Islet of Langerhans (tissue), 1 donor: Measurements from ENCODE around the gene PTPN1.
"Not testable (repeated sequence)": the region's sequence is repeated elsewhere in the genome, so short reads cannot be mapped to it uniquely, and the experiment has no call there.

Source experiments
- FAIRE-seq: peaks from one replicate; lab custom pipeline; 2011; peaks lifted over from hg19 to GRCh38; lab: Jason Lieb, UNC

Gene PTPN1

DNA sequence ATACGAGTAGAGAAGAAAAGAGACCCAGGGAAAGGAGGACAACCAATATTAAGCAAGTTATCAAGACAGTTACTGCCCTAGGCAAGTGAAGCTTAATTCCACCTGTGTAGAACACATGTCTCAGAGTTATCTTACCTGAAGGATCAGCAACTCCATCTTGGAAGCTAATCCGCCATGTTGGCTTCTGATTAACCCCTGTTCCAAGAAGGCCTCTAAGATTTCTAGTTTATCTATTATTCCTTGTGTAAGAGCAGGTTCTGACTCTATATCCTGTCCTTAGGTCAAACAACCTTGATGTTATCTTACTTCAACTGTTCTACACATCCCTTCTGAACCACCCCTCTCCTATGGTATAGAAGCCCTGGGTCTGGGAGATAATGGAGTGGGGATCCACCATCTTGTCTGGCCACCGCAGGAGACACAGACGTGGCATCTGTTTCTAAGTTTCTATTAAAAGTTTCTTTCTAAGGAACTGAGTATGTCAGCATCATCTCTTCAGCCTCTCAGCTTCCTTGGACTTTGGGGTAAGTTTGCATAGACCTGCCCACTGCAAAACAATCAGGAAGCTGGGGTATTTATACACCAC is 27.7 kb upstream of the PTPN1 start:
- no peak for FAIRE-seq

DNA sequence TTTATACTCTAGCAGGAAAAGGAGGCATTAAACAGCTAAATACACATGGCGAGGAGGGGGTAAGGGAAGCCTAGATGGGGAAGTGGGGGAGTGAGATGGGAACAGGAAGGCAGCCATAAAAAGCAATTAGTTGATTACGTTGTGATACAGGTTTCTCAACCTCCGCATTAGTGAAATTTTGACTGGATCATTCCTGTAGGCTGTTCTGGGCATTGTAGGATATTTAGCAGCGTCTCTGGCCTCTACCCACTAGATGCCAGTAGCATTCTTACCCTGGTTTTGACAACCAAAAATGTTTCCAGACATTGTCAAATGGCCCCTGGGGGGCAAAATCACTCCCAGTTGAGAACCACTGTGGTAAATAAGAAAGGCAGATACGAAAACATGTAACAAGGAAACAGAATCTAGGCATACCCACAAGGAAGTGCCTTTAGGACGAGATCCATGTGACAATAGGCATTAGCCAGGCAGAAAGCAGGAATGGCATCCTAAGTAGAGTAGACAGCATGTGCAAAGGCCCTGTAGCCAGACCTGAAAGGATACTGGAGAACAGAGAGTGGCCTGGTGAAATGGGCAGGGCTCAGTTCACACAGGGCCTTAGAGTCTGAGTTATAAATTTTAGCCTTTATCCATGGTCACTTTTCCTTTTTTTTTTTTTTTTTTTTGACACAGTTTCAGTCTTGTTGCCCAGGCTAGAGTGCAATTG is 25.8 kb upstream of the PTPN1 start:
- FAIRE-seq: no peak

DNA sequence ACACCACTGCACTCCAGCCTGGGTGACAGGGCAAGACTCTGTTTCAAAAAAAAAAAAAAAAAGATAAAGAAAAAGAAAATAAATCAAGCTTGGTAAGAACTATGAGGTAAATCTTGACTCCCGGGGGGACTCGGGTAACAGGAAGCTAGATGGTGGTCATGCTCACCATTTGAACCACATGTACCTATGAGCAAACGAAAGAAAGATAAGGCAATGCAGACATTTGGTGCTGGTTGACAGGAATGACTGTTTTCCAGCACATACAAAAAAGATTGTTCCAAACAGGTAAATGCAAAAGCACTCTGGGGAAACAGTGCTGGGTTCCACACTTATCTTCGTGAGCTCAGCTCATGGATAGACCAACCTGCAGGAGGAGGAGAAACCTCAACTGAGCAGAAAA is 22.8 kb upstream of the PTPN1 start:
- FAIRE-seq: no peak

DNA sequence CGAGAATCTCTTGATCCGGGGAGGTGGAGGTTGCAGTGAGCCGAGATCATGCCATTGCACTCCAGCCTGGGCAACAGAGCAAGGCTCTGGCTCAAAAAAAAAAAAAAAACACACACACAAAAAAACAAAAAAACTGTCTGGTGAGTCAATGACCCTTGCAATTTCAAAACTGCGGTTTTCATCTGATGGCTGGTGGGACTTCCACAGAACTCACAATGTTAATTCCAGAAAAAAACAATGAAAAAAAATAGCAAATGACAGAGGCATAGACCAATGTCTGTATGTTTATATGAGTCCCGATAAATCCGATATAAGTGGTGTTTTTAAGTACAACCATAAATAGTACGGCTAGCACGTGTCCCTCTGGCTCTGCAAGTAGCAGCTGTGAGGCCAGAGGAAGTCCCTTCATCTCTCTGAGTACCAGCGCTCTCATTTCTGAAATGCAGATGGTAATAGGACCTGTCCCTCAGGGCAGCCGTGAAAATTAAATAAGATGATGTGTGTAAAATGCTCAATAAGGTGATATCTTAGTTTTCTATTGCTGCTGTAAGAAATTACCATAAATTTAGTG is 21.9 kb upstream of the PTPN1 start:
- FAIRE-seq: no peak

DNA sequence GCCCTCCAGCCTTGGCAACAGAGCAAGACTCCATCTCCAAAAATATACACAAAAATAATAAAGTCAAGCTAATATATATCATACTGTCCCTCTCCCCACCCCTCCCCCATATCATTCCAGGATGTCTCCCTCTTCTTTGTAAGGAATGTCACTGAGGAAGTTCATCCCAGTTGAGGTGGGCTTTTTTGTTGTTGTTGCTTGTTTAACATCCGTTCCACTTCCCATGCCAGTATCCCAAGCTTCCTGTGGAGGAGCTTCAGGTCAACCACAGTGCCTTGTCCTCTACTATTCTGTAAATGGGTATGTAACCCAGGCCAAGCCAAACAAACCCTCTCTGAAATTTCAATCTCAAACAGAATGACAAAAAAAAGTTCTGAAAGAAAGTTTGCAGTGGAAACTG is 19.0 kb upstream of the PTPN1 start:
- no peak for FAIRE-seq

DNA sequence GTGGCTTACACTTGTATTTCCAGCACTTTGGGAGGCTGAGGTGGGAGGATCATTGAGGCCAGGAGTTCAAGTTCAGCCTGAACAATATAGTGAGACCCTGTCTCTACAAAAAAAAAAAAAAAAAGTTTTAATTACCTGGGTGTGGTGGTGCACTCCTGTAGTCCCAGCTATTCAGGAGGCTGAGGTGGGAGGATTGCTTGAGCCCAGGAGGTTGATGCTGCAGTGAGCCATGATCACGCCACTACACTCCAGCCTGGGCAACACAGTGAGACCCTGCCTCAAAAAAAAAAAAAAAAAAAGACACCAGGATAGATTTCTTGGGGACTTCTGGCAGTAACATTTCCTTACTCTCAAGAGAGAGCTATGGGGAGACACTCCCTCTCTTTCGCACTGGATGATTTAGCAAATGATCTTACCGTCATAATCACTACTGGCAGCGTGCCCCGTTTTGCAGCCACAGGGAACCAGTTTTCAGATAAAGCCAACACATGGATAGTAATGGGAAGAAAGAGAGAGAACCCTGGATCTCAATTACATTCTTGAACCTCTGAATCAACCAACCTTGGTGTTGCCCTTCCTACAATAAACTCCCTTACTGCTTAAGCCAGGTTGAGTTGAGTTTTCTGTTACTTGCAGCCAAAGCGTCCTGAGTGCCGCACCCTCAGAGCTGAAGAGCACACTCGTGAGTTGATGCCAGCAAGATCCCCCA is 18.1 kb upstream of the PTPN1 start:
- no peak for FAIRE-seq

DNA sequence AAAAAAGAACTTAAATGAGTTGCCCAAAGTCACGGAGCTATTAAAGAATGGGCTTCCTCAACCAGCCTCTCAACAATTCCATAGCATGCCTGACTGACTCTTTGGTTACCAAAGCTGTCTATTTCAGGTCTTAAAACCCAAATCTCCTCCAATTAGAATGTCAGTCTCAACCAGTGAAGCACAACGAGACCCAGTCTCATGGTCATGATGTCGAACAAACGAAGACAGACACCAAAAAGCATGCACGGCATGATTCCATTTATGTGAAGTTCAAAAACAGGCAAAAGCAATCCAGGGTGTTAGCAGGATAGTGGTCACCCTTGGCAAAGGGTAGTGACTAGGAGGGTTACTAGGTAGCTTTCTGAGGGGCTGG is 16.3 kb upstream of the PTPN1 start:
- FAIRE-seq: no peak

DNA sequence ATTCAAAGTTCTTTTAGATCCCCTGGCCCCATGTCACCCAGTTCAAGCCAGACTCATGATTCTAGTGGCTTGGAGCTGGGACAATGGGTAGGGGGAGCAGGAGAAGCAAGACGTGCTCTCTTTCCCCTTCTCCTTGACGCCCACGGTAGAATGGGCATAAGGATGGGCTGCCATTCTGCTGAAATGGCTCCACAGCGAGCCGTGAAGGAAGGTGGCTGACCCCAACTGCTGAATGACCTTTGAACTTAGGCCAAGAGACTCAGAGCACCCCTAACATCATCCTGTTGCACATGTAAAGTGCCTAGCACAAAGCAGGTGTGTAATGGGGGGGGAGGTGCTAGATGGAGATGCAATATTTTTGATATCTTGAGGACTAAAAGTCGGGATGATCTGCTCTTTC is 15.8 kb upstream of the PTPN1 start:
- FAIRE-seq: no peak

DNA sequence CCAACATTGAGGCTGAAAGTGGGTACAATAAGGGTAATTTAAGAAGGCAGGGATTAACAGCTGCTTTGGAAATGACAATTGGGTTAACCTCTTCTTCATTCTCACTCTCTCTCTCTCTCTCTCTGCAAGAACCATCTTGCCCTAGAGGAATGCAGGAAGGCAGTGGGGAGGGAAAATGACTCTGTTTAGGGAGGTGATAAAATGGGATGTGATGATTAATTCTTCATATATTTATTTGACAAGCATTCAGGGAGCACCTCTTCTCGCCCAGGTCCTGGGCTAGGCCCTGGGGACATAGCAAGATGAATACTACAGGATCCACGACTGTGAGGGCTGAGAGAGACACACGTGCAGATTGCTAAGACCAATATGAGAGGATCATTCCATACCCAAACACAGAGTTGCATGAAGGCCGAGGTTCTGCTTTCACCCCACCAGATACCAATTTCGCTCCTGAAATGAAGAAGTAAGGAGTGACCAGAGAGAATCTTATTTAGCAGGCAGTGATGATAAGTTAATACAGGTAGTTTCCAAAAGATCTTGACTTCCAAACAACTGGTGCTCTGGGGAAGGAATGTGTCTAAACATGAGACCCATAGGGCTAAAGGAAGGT is 13.3 kb upstream of the PTPN1 start:
- no peak for FAIRE-seq

DNA sequence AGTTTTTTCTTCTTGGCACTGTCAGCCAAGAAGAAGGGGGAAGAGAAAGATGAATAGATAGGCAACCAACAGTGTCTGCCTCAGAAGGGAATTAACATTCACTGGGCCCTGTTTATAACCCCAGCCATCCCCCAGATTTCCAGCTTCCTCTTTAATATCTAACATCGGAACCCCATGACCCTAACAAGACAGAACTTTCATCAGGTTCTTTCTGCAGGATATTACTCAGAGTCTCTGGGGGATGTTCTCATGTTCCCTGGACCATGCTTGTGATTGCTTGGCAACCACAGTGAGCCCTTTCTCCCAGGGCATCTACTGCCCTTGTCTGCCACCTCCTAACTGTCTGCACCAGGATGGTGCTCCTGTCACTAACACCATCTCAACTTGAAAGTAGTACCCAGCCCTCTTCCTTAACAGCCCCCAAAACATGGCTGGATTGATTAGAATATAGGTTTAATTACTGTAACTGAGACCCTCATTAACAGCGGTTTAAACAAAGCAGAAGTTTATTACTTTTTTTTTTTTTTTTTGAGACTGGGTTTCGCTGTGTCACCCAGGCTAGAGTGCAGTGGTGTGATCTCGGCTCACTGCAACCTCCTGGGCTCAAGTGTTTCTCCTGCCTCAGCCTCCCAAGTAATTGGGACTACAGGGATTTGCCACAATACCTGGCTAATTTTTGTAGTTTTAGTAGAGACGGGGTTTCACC is 12.0 kb upstream of the PTPN1 start:
- no peak for FAIRE-seq

DNA sequence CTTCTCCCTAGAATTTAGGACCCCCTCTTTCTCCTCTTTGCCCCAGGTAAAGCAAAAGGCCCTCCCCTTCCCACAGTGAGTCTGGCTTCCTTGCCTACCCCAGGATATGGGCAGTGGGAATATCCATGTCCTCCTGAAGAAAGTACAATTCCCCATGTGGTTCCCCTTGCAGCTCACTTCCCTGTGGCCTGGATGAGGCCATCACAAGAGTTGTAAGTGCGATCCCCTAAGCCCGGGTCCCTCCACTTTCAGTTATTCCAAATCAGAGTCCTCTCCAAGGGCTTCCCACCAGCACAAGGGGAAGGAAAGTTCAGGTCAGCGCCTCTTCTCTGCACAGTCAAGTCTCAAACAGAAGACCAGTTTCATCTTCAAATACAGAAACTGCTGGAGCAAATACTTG is 10.2 kb upstream of the PTPN1 start:
- FAIRE-seq: no peak

DNA sequence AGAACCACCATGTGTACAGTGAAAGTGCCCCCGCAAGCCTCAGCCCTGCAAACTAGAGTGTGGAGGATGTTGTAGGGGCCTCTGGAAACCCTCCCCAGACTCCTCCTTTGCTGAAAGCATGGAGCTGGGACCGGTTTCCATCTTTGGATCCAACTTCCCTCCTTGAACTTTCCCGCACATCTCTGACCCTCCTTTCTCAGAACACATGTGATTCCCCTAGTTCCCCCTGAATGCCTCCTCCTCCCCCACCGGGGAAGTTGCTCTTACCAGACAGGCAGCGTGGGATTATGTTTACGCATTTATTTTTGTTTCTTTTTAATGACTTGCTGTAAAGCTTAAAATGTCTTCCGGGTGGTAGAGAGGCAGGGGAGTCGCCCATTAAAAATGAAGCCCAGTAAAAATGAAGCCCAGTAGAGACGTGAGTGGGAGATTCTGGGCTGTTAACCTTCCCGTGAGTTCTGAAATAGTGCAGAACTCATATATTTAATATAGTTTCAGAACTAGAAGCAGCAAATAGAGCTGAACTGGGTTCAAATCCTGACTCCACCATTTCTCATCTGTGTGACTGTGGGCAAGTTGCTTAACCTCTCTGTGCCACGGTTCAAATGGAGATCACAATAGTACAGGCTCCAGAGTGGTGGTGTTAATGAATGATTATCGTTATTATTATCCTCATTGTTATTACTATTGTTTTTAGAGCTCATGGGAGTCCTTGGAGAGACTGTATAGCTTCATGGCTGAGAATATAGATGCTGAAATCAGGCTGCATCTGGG is 8.0 kb upstream of the PTPN1 start:
- no peak for FAIRE-seq

DNA sequence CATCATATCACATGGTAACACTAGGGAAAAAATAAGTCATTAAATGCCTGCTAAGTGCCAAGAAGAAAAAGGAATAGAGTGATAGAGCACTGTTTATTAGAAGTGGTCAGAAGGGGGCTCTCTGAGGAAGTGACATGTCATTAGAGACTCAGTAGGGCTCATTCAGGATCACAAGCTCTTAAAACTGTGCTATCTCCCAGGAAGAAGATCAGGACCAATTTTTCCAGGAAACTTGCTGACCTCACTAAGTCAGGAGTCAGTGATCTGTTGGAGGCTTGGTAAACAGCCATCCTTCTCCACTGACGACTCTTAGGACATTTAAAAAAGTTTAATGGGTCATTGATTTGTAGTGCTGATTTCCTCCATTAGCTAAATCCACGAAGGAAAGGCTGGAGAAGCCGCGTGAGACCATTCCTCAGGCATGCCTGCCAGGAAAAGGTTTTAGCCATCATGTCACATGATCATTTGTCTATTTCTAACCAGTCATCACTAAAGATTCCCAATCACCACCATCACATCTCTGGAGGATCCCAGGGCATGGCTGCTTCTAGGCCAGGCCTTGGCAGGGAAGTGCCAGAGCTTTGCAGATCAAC is 5.9 kb upstream of the PTPN1 start:
- no peak for FAIRE-seq

DNA sequence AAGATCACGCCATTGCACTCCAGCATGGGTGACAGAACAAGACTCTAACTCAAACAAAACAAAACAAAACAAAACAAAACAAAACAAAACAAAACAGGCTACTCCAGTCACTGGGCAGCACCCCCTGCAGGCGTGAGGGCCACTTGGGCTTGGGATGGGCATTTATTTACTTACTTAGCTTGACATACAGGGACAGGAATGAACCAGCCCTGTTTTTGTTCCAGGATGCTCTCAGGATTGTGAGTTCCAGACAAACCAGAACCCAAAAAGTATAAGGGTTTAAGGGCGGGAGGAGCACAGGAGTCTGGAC is 4.0 kb upstream of the PTPN1 start:
- FAIRE-seq: no peak

DNA sequence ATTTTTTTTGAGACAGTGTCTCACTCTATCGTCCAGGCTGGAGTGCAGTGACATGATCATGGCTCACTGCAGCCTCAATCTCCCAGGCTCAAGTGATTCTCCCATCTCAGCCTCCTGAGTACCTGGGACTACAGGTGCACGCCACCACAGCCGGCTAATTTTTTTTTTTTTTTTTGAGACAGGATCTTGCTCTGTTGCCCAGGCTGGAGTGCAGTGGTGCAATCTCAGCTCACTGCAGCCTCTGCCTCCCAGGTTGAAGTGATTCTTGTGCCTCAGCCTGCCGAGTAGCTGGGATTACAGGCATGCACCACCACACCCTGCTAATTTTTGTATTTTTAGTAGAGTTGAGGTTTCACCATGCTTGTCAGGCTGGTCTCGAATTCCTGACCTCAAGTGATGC is 2.4 kb upstream of the PTPN1 start:
- FAIRE-seq: not testable (repeated sequence)

DNA sequence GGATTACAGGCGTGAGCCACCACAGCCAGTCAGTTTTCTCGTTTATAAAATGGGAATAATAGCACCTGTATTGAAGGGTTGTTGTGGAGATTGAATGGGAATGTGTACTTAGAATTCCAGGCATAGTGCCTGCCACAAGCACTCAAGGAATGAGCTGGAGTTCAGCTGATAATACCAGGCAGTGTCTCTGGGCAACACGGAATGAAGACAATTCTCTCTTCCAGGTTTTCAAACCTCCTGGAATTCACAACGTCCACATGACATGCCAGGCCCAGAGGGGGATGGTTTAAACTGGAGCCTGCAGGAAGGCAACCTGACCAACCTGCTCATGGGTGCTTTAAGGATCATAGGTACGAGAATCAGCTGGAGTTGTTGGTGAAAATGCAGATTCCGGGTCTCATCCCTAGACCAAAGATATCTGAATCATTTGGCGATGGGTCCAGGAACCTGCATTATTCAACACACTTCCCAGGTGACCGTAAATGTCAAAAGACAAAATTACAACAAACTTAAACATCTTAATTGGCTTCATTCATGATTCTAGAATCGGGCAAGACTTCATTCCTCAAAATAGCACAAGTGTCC is 1.9 kb upstream of the PTPN1 start:
- no peak for FAIRE-seq

DNA sequence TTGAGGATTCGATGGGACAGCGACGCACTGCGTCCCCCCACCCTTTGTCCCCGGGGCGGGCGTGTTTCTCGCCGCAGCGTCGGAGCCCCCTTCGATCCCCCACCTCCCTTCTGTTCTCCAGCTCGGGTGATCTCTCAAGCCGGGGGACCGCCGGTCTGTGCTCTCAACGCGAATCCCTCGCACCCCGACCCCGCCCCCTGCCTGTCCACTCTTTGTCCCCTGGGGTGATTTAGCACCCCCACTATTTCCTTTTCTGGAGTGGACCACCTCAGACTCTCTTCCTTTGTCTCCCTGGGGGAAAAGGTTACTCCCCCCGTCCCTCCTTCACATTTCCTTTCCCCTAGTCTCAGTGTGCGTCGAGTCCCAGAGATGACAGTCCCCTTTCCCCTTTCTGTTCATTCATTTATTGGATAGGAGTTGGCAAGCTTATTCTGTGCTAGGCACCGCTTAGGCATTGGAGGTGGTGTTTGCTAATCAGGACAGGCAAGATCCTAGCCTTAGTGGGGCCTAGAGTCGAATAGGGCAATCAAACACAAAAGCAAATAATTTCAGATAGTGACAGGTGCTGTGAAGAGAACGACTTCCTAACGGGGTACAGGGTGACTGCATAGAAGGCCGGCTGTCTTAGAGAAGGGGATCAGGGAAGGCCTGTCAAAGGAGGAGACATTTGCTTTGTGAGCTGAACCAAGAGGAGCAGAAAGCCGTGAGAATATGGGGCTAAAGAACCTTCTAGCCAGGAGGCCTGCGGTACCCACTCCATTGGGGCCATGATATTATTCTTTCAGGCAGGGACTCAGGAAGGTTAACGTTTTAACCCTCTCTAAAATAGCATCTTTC is 741 bp downstream of the PTPN1 start:
- no peak for FAIRE-seq

DNA sequence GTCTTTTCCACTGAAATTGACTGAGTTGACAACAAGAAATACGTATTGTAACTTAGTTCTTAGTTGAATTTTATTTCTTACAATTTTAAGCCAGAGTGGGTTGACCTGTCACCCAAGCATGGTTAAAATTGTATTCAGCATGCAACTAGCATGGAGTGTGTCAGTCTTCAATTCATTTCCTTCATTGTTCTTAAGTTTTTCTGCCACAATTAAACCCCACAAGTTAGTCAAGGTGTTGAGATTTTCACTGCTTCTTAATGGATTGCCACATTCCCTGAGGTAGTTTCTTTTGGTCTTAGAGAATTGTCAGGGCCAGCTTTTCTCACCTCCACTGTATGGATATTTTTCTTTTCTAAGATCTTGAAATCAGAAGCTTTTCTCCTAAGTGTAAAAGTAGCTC is 2.1 kb downstream of the PTPN1 start:
- no peak for FAIRE-seq

DNA sequence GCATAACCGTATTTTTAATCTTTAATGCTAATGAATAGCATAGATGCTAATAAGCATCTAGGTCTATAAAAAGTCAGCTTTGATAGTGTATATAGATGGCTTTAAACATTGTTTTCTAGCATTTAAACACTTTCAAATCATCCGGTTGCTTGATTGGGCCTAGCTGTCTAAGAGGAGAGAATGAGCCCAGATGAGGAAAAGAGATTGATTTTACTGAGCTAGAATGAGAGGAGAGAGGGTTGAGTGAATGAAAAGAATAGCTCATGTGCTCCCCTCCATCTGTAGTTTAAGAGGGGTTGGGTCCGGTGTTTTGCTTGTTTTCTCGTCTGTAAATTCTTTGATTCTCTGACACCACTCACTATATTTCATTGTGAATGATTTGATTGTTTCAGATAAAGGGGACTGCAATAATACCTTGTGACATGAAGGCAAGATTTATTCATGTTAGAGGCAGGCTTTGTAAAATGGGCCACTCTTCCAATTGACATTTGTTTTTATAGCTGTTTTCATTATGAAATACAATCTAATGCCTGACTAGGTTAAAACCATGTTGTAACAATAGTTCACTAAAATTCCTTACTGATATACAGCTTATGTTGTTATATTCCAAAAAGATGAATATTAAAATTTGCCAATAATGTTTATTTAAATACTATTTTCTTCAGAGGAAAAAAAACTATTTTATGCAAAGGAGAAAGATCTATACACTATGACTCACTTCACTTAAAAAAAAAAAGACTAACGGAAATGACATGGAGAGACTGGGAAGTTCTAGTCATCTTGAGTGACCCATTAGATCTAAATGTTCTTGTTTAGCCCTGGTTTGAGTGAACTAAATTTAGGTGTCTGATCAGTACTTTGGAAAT is 3.2 kb downstream of the PTPN1 start:
- FAIRE-seq: no peak
